Measurements from ENCODE around the gene PDE6H.

Gene PDE6H

DNA sequence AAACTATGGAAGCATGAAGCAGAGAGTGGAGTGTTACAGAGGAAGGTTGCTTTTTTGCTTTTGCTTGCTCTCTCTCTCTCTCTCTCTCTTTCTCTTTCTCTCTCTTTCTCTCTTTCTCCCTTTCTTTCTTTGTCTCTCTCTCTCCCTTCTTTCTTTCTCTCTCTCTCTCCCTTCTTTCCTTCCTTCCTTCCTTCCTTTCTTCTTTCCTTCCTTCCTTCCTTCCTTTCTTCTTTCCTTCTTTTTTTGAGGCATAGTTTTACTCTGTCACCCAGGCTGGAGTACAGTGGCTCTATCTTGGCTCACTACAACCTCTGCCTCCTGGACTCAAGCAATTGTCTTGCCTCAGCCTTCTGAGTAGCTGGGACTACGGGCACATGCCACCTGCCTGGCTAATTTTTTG is 19.1 kb upstream of the PDE6H start:
- no peak for TF ChIP-seq EZH2phosphoT487 (IDR thresholded peaks at IDR 0.05; ENCODE audit: borderline replicate concordance, low read length)
- TF ChIP-seq, protein P1, sequence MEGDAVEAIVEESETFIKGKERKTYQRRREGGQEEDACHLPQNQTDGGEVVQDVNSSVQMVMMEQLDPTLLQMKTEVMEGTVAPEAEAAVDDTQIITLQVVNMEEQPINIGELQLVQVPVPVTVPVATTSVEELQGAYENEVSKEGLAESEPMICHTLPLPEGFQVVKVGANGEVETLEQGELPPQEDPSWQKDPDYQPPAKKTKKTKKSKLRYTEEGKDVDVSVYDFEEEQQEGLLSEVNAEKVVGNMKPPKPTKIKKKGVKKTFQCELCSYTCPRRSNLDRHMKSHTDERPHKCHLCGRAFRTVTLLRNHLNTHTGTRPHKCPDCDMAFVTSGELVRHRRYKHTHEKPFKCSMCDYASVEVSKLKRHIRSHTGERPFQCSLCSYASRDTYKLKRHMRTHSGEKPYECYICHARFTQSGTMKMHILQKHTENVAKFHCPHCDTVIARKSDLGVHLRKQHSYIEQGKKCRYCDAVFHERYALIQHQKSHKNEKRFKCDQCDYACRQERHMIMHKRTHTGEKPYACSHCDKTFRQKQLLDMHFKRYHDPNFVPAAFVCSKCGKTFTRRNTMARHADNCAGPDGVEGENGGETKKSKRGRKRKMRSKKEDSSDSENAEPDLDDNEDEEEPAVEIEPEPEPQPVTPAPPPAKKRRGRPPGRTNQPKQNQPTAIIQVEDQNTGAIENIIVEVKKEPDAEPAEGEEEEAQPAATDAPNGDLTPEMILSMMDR (IDR thresholded peaks at IDR 0.05; ENCODE audit: low read depth, low read length, poor library complexity, severe bottlenecking): no peak
- H3F3A ChIP-seq (ENCODE audit: control insufficient read depth, insufficient read depth): peaks cover 86% of the 10 kb centered on the region
- peaks cover 96% of the 10 kb centered on the region for H3K79me2 ChIP-seq (ENCODE audit: control insufficient read depth, low read length)
- H3K9me3 ChIP-seq (ENCODE audit: control insufficient read depth, insufficient read depth, low read length): no peaks in the 10 kb centered on the region
- peak overlapping the region; percentile 94 for H3K27ac ChIP-seq (ENCODE audit: low read depth, low read length)
- H4K20me1 ChIP-seq (ENCODE audit: control insufficient read depth, insufficient read depth, low read depth, low read length): peaks cover 7% of the 10 kb centered on the region; the same call in 1 of the 2 replicates
- peak overlapping the region; percentile 60 for H3K4me3 ChIP-seq (ENCODE audit: low read length)
- peaks cover 100% of the 10 kb centered on the region for H3K4me1 ChIP-seq (ENCODE audit: control insufficient read depth, low read length)
- H3K4me2 ChIP-seq (ENCODE audit: low read length): peak overlapping the region; percentile 98
- peaks cover 96% of the 10 kb centered on the region for H3K36me3 ChIP-seq (ENCODE audit: control insufficient read depth, low read length)
- H3K27me3 ChIP-seq (ENCODE audit: control insufficient read depth, low read length): no peaks in the 10 kb centered on the region
- no peaks in the 10 kb centered on the region for H3K9me2 ChIP-seq (replicated peaks; ENCODE audit: control insufficient read depth, low read length)

DNA sequence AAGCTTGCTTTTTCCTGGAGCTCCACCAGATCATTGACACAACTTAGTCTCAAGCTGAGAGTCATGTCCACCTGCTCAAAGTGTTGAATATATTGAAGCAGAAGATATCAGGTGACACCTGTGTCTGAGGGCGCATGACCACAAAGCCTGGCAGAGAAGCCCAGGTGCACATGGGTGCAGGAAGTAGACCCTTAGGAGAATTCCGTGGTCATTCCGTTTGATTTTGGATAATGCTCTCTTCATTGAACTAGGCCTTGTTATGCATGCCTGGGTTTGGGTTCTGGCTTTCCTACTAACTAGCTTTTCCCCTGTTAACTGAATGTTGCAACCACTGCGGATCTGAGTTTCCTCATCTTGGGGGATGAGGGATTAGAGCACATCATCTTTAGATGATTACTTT is 18.6 kb upstream of the PDE6H start:
- peaks cover 100% of the 10 kb centered on the region for H3K79me2 ChIP-seq (ENCODE audit: control insufficient read depth, low read length)
- no peaks in the 10 kb centered on the region for H3K9me3 ChIP-seq (ENCODE audit: control insufficient read depth, insufficient read depth, low read length)
- peaks cover 100% of the 10 kb centered on the region for H3K4me1 ChIP-seq (ENCODE audit: control insufficient read depth, low read length)
- H4K20me1 ChIP-seq (ENCODE audit: control insufficient read depth, insufficient read depth, low read depth, low read length): peaks cover 7% of the 10 kb centered on the region; the same call in 1 of the 2 replicates
- H3K4me2 ChIP-seq (ENCODE audit: low read length): peak overlapping the region; percentile 98
- H3K36me3 ChIP-seq (ENCODE audit: control insufficient read depth, low read length): peaks cover 97% of the 10 kb centered on the region
- no peaks in the 10 kb centered on the region for H3K9me2 ChIP-seq (replicated peaks; ENCODE audit: control insufficient read depth, low read length)
- TF ChIP-seq EZH2phosphoT487 (IDR thresholded peaks at IDR 0.05; ENCODE audit: borderline replicate concordance, low read length): no peak
- TF ChIP-seq, protein P1 (IDR thresholded peaks at IDR 0.05; ENCODE audit: low read depth, low read length, poor library complexity, severe bottlenecking): no peak
- peaks cover 82% of the 10 kb centered on the region for H3F3A ChIP-seq (ENCODE audit: control insufficient read depth, insufficient read depth)
- H3K27me3 ChIP-seq (ENCODE audit: control insufficient read depth, low read length): no peaks in the 10 kb centered on the region
- H3K27ac ChIP-seq (ENCODE audit: low read depth, low read length): peak overlapping the region; percentile 94
- peak overlapping the region; percentile 60 for H3K4me3 ChIP-seq (ENCODE audit: low read length)

DNA sequence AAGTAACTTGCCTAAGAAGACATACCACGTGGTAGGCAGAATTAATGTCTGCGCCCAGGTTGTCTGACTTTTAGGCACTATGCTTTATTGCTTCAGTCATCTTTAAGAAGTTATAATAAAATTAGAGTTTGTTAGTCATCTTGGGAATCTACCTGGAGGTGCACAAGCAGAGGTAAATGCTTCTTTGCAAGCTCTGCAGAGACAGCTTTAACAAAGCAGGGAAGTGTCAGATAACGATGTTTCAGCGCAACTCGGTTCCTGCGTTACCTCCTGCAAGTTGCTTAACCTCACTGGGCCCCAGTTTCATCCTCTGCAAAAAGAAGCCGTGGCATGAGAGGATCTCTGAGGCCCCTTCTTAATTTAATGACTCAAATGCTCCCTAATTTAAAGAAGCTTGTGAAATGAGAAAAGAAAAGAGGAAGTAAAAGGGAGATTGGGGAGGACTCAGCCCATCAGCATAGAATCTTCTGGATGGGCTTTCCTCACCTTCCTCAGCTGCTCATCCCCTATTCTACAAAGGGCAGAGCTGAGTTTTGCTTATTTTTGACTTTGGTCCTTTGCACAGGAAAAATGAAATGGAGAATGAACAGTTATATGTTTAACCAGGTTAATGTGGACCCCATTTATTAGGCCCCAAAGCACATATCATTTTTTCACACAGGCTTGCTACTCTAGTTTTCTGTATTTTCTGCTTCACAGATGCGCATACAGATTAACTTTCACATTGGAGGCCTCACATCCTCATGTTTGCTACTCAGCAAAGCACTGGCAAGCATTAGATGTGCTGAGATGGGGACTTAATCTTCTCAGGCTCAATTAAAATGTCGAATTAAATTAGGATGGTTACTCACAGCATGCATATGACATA is 16.6 kb upstream of the PDE6H start:
- peak overlapping the region; percentile 90 for H3K4me3 ChIP-seq (ENCODE audit: low read length)
- no peaks in the 10 kb centered on the region for H3K27me3 ChIP-seq (ENCODE audit: control insufficient read depth, low read length)
- H3K9me2 ChIP-seq (replicated peaks; ENCODE audit: control insufficient read depth, low read length): no peaks in the 10 kb centered on the region
- peaks cover 87% of the 10 kb centered on the region for H3K4me1 ChIP-seq (ENCODE audit: control insufficient read depth, low read length)
- TF ChIP-seq, protein P1 (IDR thresholded peaks at IDR 0.05; ENCODE audit: low read depth, low read length, poor library complexity, severe bottlenecking): no peak
- no peak for TF ChIP-seq EZH2phosphoT487 (IDR thresholded peaks at IDR 0.05; ENCODE audit: borderline replicate concordance, low read length)
- H3K4me2 ChIP-seq (ENCODE audit: low read length): peak overlapping the region; percentile 98
- peaks cover 75% of the 10 kb centered on the region for H3F3A ChIP-seq (ENCODE audit: control insufficient read depth, insufficient read depth)
- H3K9me3 ChIP-seq (ENCODE audit: control insufficient read depth, insufficient read depth, low read length): no peaks in the 10 kb centered on the region
- peaks cover 7% of the 10 kb centered on the region; the same call in 1 of the 2 replicates for H4K20me1 ChIP-seq (ENCODE audit: control insufficient read depth, insufficient read depth, low read depth, low read length)
- H3K36me3 ChIP-seq (ENCODE audit: control insufficient read depth, low read length): peaks cover 97% of the 10 kb centered on the region
- H3K79me2 ChIP-seq (ENCODE audit: control insufficient read depth, low read length): peaks cover 100% of the 10 kb centered on the region
- H3K27ac ChIP-seq (ENCODE audit: low read depth, low read length): peak overlapping the region; percentile 98

Measured in DOHH2 (cell line).